Small intestine (tissue), 7 donors: ENCODE measurements around the gene NASP. TPM values are rescaled to one million over a fixed set of nuclear protein-coding genes. Genes with fewer than 3 reads are reported as not detected.
"Not testable (repeated sequence)": the region's sequence is repeated elsewhere in the genome, so short reads cannot be mapped to it uniquely, and the experiment has no call there.

Experiments
- DNase-seq, 2 donors: peaks; one replicate each; pipeline versions ENCODE4 v3.0.0 to v3.0.0-alpha.2; 2013
- FAIRE-seq: peaks from 2 replicates; lab custom pipeline; 2012; peaks lifted over from hg19 to GRCh38; lab: Jason Lieb, UNC
- H3K27ac ChIP-seq, 3 donors: one replicate each; pipeline ENCODE4 v1.5.1; 2013; ENCODE audit warnings: low read length in 2 of 3, mild to moderate bottlenecking in 2 of 3, control low read depth in 1 of 3, inconsistent platforms in 1 of 3, low read depth in 1 of 3, moderate library complexity in 1 of 3
- H3K27me3 ChIP-seq, 3 donors: one replicate each; pipeline ENCODE4 v1.6.1; 2013; ENCODE audit warnings: low read length in 3 of 3, inconsistent platforms in 1 of 3; ENCODE audit not compliant: control insufficient read depth in 3 of 3, insufficient read depth in 3 of 3
- H3K36me3 ChIP-seq, 3 donors: one replicate each; pipeline ENCODE4 v1.6.1; 2013; ENCODE audit warnings: low read length in 3 of 3, inconsistent platforms in 1 of 3, low read depth in 1 of 3, mild to moderate bottlenecking in 1 of 3, moderate library complexity in 1 of 3; ENCODE audit not compliant: control insufficient read depth in 3 of 3, insufficient read depth in 2 of 3
- H3K4me1 ChIP-seq, 3 donors: one replicate each; pipeline ENCODE4 v1.6.1; 2013; ENCODE audit warnings: low read length in 2 of 3, inconsistent platforms in 1 of 3, low read depth in 1 of 3, mild to moderate bottlenecking in 1 of 3, moderate library complexity in 1 of 3; ENCODE audit not compliant: control insufficient read depth in 3 of 3, insufficient read depth in 2 of 3
- H3K4me3 ChIP-seq, 3 donors: one replicate each; pipeline ENCODE4 v1.5.1; 2013; ENCODE audit warnings: low read length in 3 of 3, control low read depth in 1 of 3, inconsistent platforms in 1 of 3, low read depth in 1 of 3, mild to moderate bottlenecking in 1 of 3, moderate library complexity in 1 of 3
- H3K9me3 ChIP-seq, 2 donors: one replicate each; pipeline ENCODE4 v1.6.1; 2013; ENCODE audit warnings: low read depth in 1 of 2, low read length in 1 of 2; ENCODE audit not compliant: control insufficient read depth in 2 of 2, insufficient read depth in 1 of 2
- WGBS, 3 donors: extraction: QIAGEN DNeasy Blood & Tissue Kit; methylation state at CpG; one replicate each; pipeline ENCODE4 v1.1.7; 2013; 5-methylcytosine and 5-hydroxymethylcytosine counted together
- polyA plus RNA-seq, 4 donors: library from polyadenylated mRNA; stranded (reverse) in 3 of 4; unstranded in 1 of 4; fragments of 200-250 nt in 3 of 4; fragments of 120-200 nt in 1 of 4; gene quantifications; one replicate each; pipeline versions ENCODE4 v1.2.1 to v1.2.3, GENCODE V29; 2013
- donor health status: healthy with polysubstance abuse.
- donor health status: control.
- donor health status: control.
- donor health status: Bipolar disorder and iron deficiency.
- donor health status: healthy.

The NASP gene
- polyA plus RNA-seq, 4 donors: 46.3 to 149 (median 96.9) TPM

DNA sequence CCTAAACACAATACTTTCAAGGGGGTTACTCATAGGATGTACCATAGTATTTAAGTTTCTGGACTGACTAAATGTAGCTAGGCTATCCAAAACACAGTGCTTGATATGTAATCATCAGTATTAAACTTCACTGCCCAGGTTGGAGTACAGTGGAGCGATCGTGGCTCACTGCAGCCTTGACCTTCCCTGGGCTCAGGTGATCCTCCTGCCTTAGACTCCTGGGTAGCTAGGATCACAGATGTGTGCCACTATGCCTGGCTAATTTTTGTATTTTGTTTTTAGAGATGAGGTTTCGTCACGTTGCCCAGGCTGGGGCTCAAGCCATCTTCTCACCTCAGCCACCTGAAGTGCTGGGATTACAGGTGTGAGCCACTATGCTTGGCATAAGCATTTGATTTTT, 10.6 kb downstream of the NASP start:
- WGBS, 3 donors: 88 to 91% (median 90%) methylated on average over 4 of the region's 4 CpGs
- Histone ChIP-seq H3K27ac (no peak overlapping the region), H3K9me3 (no peaks in the 10 kb centered on the region), H3K27me3 (no peaks in the 10 kb centered on the region), H3K36me3 (peaks cover 3 to 37% (median 4%) of the 10 kb centered on the region in 3 donors), H3K4me3 (no peak overlapping the region), H3K4me1 (no peaks in the 10 kb centered on the region)
- DNase-seq (no peak), FAIRE-seq (no peak)

DNA sequence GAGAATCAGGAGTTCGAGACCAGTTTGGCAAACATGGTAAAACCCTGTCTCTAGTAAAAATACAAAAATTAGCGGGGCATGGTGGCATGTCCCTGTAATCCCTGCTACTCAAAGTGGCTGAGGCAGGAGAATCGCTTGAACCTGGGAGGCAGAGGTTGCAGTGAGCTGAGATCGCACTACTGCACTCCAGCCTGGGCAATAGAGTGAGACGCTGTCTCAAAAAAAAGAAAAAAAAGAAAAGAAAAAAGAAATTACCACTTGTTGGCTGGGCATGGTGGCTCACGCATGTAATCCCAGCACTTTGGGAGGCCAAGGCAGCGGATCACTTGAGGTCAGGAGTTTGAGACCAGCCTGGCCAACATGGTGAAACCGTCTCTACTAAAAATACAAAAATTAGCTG, 12.9 kb downstream of the NASP start:
- 96 to 97% (median 97%) methylated on average over 8 of the region's 8 CpGs for WGBS, 3 donors
- not testable (repeated sequence) for FAIRE-seq, DNase-seq, H3K9me3 ChIP-seq, H3K27me3 ChIP-seq, H3K4me1 ChIP-seq, H3K4me3 ChIP-seq, H3K27ac ChIP-seq
- H3K36me3 ChIP-seq: peaks cover 0 to 31% (median 3%) of the 10 kb centered on the region in 3 donors

DNA sequence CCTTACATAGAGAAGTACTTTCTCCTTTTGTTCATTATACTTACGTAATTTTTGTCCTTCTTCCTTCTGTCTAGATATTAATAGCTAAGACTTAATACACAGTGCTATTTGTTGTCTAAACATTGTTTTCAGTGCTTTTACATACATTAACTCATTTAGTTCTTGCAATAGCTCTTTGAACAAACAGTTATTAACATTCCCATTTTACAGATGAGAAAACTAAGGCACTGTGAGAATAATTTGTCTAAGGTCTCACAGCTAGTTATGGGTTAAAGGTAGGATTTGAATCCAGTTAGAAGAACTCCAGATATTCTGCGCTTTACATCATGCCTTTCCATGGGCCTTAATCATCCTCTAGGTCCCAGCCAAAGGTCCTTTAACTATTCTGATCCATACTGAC, 20.4 kb downstream of the NASP start:
- H3K27me3 ChIP-seq: no peaks in the 10 kb centered on the region
- H3K4me1 ChIP-seq: no peaks in the 10 kb centered on the region
- peaks cover 0 to 25% (median 3%) of the 10 kb centered on the region in 3 donors for H3K36me3 ChIP-seq
- 96 to 100% (median 98%) methylated on average over 2 of the region's 2 CpGs for WGBS, 3 donors
- no peaks in the 10 kb centered on the region for H3K9me3 ChIP-seq
- DNase-seq (no peak), FAIRE-seq (no peak)
- no peak overlapping the region for H3K4me3 ChIP-seq
- H3K27ac ChIP-seq: no peak overlapping the region

DNA sequence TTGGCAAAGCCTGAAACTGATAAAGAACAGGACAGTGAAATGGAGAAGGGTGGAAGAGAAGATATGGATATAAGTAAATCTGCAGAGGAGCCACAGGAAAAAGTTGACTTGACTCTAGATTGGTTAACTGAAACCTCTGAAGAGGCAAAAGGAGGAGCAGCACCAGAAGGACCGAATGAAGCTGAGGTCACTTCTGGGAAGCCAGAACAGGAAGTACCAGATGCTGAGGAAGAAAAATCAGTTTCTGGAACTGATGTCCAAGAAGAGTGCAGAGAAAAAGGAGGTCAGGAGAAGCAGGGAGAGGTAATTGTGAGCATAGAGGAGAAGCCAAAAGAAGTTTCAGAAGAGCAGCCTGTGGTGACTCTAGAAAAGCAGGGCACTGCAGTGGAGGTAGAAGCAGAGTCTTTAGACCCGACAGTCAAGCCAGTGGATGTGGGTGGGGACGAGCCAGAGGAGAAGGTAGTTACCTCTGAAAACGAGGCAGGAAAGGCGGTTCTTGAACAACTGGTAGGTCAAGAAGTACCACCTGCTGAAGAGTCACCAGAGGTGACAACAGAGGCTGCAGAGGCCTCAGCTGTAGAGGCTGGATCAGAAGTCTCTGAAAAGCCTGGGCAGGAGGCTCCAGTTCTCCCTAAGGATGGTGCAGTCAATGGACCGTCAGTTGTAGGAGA, 23.7 kb downstream of the NASP start:
- H3K36me3 ChIP-seq: peaks cover 0 to 38% (median 3%) of the 10 kb centered on the region in 3 donors

DNA sequence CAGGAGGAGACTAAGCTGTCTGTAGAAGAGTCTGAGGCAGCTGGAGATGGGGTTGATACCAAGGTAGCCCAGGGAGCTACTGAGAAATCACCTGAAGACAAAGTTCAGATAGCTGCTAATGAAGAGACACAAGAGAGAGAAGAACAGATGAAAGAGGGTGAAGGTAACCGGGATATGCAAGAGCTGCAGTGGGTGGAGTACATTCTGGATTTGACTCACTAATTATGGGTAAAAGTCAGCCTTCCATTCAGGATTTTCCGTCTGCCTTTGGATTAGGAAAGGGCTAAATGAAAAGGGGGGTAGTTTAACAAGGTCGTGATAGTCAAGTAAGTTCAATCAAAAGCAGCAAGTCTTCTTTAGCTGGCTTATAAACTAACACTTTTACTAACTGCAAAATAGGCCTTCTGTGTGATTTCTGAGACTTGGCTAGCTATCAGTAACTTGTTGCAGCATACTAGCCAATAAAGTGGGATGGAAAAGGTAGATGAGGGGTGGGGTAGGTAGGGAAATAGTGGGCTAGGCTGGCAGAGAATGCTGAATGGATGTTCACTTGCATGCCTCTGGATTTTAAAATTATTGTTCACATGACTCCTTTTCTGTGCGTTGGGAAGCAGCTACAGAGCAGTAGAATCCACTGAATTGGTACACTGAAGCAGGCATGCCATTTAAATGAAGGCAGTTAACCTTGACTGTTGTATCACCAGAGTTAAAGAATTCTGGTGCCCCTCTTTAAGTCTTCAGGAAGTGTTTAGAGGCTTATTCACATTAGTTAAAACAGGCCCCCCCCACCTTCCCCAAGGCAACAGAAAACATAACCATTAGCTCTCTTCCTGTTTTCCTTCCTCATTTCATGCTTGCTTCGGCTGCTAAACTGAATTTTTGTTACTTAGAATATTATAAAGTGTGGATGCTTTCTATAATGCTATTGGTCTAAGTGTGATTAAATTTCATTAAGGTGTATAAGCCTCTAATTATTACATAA, 24.6 kb downstream of the NASP start:
- Histone ChIP-seq H3K4me1 (no peaks in the 10 kb centered on the region), H3K4me3 (no peak overlapping the region), H3K36me3 (peaks cover 1 to 39% (median 3%) of the 10 kb centered on the region in 3 donors), H3K27ac (no peak overlapping the region), H3K9me3 (no peaks in the 10 kb centered on the region), H3K27me3 (no peaks in the 10 kb centered on the region)
- 77 to 90% (median 84%) methylated on average over 5 of the region's 5 CpGs for WGBS, 3 donors
- no peak for FAIRE-seq
- no peak for DNase-seq

More for the DNA sequence above, 23.7 kb downstream of the NASP start:
- H3K9me3 ChIP-seq: no peaks in the 10 kb centered on the region
- H3K27ac ChIP-seq: peak overlapping the region in 1 of 3 donors; percentile 34
- H3K27me3 ChIP-seq: no peaks in the 10 kb centered on the region
- H3K4me3 ChIP-seq: no peak overlapping the region
- no peak for FAIRE-seq
- WGBS, 3 donors: 68 to 79% (median 74%) methylated on average over 6 of the region's 6 CpGs
- no peaks in the 10 kb centered on the region for H3K4me1 ChIP-seq
- DNase-seq: no peak

DNA sequence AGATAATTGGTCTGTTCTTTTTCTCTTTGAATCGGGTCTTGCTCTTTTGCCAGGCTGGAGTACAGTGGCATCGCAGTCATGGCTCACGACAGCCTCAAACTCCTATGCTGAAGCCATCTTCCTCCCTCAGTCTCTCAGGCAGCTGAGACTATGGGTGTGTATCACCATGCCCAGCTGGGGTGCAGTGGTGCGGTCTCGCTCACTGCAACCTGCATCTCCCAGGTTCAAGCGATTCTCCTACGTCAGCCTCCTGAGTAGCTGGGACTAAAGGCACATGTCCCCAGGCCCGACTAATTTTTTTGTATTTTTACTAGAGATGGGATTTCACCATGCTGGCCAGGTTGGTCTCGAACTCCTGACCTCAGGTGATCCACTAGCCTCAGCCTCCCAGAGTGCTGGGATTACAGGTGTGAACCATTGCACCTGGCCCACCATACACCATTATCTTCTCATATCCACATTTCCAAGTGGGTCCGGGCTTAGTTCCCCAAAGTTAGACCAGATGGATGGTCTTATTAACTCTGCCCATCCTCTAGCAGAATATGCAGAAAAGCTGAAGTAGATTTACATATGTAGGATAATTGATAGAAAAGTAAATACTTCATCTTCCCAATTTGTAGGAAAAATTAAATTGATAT, 26.9 kb downstream of the NASP start:
- no peak overlapping the region for H3K27ac ChIP-seq
- peaks cover 7 to 40% (median 9%) of the 10 kb centered on the region in 3 donors for H3K36me3 ChIP-seq
- no peaks in the 10 kb centered on the region for H3K4me1 ChIP-seq
- no peaks in the 10 kb centered on the region for H3K9me3 ChIP-seq
- no peak for DNase-seq
- H3K4me3 ChIP-seq: no peak overlapping the region
- WGBS, 3 donors: 96 to 100% (median 97%) methylated on average over 10 of the region's 10 CpGs
- H3K27me3 ChIP-seq: no peaks in the 10 kb centered on the region
- FAIRE-seq: no peak

DNA sequence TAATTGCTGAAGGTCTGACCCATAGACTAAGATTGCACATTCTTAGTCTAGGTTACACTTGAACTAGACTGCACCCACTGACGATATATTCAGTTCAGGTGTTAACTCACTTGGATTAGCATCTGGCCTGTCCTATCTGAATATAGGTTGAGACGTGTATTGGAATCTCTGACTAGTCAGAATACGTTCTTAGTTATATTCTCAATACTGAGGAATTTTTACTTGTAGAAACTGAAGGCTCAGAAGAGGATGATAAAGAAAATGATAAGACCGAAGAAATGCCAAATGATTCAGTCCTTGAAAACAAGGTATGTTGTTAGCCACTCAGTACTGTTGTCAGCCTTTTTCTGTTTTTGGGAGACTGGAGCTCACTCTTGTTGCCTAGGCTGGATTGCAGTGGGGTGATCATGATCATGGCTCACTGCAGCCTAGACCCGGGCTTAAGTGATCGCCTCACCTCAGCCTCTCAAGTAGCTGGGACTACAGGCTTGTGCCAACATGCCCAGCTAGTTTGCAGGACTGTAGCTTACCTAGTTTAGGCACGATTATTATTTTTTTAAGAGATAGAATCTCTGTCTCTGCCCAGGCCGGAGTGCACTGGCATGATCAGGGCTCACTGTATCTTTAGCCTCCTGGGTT, 29.2 kb downstream of the NASP start:
- H3K36me3 ChIP-seq: peaks cover 9 to 46% (median 16%) of the 10 kb centered on the region in 3 donors
- no peaks in the 10 kb centered on the region for H3K27me3 ChIP-seq
- H3K9me3 ChIP-seq: no peaks in the 10 kb centered on the region
- H3K4me3 ChIP-seq: no peak overlapping the region
- DNase-seq (no peak), FAIRE-seq (no peak)
- no peaks in the 10 kb centered on the region for H3K4me1 ChIP-seq
- H3K27ac ChIP-seq: no peak overlapping the region
- 83 to 89% (median 85%) methylated on average over 8 of the region's 8 CpGs for WGBS, 3 donors

DNA sequence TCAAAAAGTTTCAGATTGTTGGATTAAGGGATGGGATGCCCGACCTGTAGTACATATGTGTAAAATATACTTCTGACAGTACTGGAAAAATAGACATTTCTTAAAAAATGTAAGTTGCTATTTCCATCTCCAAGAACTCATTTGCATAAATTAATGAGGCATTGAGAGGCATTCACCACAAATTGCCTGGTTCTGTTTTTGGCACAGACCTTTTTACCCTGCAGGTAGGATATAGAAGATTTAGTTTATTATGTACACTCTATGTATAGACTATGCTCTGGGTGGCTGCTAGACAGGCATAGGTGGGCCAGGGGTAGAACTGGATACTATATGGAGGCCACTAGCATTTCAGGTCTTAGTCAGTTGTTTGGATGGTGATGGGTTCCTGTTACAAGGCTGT, 32.0 kb downstream of the NASP start:
- no peaks in the 10 kb centered on the region for H3K27me3 ChIP-seq
- no peaks in the 10 kb centered on the region for H3K4me1 ChIP-seq
- H3K9me3 ChIP-seq: no peaks in the 10 kb centered on the region
- peaks cover 13 to 55% (median 16%) of the 10 kb centered on the region in 3 donors for H3K36me3 ChIP-seq
- DNase-seq: no peak
- no peak for FAIRE-seq
- no peak overlapping the region for H3K4me3 ChIP-seq
- WGBS, 3 donors: 82 to 95% (median 86%) methylated on average over 1 of the region's 1 CpG
- H3K27ac ChIP-seq: no peak overlapping the region
